HG02840 (cell line): ENCODE results near the gene FRMPD4.

Experiments used
- ATAC-seq: cut with Tn5 transposase; IDR thresholded peaks from one replicate; pipeline ENCODE4 v1.9.1; 2021; ENCODE audit warnings: mild to moderate bottlenecking, moderate library complexity, moderate number of reproducible peaks; ENCODE audit not compliant: unreplicated experiment, low FRiP score

Gene FRMPD4

DNA sequence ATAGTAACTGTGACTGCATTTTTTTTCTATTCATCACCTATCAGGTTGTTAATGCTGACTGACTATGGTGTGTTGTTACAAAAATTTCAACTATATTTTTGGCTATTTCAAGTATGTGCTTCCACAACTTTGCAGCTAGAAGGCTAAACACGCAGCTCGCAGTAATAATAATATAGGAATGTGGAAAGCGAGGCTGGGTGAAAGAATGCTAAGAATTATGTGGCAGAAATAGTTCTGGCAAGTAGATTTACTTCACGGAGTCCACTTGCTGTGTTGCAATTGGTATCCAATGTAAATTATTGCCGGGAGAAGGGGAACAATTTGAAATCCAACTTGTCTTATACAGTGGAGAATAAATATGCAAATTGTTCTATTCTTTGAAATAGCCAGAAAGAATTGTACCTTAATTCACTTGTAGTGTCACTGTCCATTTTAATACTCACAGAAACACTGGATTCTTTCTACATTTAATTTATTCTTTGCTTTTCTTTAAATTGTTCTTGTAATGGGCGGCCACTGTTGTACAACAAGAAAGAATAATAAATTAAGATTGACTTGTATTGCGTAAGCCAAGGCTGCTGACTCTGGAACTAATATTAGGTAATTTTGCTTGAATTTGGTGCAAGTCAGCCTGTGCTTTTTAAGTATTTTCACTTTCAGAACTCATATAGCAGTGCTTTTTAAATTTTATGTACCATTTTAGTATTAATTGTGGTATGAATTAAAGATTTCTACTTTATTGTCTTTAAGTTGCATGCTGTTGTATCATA lies 154.9 kb downstream of the FRMPD4 start:
- no peak for ATAC-seq

DNA sequence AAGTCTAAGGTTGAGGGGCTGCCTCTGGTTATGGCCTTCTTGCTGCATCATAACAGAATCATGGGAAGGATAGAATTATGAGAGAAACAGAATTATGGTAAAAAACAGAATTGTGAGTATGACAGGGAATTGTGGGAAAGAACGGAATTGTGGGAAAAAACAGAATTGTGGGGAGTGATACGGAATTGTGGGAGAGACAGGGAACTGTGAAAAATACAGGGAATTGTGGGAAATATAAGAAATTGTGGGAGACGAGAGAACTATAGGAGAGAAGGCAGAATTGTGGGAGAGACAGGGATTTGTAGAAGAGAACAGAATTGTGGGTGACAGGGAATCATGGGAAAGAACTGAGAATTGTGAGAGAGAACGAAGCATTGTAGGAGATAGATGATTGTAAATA lies 159.1 kb downstream of the FRMPD4 start:
- ATAC-seq: no peak

DNA sequence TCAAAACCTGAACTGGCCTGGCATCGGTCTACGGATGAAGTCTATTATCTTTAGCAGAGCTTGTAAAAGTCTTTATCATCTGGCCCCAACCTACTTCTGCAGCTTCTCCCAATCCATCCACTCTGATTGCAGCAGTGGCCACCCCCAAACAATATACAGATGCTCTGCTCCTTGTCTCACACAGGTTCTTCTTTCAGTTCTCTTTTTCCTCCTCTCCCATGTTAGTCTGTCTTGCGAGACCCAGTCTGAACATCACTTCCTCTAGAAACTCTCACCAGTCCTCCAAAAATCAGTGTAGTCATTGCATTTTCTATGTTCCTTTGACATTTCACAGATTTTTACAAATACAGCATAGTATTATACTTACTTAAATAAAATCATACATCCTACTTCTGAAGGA lies 163.0 kb downstream of the FRMPD4 start:
- ATAC-seq: no peak

DNA sequence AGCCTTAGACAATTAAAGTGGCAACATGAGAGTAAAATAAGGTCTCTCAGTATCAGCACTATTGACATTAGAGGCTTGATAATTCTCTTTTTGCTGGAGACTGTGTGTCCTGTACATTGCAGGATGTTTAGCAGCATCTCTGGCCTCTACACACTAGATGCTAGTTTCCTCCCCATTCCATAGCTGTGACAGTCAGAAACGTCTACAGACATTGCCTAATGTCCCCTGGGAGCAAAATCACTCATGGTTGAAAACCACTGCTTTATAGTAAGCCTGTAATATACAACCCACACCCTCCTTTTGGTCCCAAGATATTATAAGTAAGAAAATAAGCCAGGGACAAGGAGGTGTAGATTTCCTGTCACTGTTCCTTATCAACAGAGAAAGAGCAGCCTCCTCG lies 166.0 kb downstream of the FRMPD4 start:
- ATAC-seq: no peak

DNA sequence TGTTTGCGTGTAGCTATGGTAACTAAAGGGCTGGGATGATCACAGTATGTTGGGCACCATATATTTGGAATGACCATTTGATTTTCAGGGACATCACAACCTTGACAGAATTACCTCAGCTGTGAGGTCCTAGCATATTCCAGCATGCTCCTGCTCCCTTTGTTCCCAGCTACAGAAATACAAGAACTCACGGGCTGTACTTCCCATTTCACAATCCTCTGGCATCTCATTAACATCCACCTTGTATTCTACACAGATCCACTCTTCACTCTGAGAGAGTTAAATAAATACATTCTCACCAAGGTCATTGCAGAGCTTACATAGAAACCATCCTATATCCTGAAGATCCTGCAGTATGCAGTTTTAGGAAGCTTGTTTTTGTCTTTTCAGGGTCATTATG lies 169.7 kb downstream of the FRMPD4 start:
- ATAC-seq: no peak

DNA sequence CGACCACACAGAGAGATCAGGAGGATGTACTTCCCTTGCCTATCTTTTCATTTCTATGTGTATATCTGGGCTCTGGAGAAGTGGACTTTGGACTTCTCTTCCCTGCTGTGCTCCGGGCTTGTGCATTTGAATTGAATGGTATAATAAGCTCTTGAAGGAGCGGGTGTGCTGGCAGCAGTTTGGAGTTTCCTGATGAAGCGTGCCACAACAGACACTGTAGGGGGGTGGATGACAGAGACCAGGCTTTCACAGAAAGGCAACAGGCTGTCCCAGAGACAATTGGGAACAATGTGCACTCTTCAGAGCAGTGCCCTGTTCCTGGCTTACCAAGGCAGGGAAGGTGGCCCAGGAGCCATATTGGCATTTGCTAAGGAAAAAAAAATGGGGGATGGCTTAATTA lies 170.1 kb downstream of the FRMPD4 start:
- no peak for ATAC-seq

DNA sequence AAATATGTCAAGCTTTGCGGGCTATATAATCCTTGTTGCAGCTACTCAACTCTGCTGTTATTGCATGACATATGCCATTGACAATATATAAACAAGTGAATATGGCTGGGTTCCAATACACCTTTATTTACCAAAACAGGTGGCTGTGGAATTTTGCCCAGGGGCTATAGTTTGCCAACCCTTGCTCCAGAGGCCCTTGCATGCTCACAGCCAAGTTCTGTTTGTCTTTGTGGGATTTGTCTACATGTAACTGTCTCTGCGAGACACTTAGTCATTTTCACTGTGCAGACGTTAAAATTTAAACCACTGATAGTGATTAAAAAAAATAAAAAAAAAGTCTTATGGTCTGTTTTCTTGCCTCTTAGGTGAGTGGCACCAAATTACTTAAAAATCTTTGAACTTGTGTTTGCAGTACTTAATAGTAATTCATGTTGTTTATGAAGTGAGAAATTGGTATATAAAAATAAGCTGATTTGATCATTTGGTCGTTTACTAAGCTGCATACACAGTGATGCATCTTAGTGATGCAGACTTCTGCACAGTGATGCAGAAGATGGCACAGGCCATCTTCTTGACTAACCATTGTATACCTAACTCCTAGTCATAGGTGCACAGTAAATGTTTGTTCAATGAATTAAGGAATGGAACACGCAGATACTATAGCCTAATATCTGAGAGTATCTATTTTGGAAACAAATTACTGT lies 170.9 kb downstream of the FRMPD4 start:
- no peak for ATAC-seq

DNA sequence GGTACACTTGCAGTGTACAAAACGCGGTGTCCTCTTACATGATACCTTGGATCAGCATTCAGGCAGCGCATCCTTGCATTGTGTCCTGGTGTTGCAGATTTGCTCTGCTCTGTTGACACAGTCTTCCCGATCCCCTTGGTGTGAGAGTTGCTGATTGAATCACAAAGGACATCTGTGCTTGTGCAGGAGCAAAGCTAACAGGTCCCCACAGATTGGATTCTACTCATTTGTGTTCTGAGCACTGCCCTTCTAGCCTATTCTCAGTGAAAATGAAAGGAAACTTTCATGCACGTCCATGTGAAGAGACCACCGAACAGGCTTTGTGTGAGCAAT lies 171.4 kb downstream of the FRMPD4 start:
- no peak for ATAC-seq

DNA sequence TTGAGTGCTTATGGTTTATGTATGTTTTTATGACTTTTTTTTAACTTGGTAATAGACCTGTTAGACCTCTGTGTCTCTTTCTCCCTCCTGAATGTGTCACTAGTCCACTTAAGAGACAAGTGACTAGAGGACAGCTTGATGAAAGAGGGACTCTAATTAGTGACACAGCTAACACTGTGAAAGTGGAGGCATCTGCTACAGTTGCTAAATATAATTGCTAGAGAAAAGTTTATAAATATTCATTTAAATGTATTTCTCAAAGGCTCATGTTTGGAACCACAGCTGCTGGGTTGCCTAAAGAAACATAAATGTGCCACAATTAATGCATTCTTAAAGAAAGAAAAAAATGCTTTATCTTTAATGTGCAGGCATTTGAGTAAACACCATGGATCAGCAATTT lies 176.4 kb downstream of the FRMPD4 start:
- ATAC-seq: no peak

DNA sequence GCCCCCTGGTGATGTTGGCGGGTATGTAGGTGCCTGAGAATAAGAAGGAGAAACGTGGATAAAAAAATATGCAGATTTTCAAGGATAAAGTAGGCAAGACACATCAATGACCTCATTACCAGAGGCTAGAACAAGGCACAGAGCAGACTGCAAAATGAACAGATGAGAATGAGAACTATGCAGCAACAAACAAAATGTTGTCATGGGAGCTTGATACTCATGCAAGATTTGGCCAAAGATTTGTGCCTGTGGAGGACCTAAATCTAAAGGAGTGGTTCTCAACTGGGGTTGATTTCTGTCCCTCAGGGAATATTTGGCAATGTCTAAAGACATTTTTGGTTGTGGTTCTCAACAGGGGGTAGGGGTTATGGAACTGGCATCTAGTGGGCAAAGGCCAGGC lies 177.3 kb downstream of the FRMPD4 start:
- ATAC-seq: no peak

DNA sequence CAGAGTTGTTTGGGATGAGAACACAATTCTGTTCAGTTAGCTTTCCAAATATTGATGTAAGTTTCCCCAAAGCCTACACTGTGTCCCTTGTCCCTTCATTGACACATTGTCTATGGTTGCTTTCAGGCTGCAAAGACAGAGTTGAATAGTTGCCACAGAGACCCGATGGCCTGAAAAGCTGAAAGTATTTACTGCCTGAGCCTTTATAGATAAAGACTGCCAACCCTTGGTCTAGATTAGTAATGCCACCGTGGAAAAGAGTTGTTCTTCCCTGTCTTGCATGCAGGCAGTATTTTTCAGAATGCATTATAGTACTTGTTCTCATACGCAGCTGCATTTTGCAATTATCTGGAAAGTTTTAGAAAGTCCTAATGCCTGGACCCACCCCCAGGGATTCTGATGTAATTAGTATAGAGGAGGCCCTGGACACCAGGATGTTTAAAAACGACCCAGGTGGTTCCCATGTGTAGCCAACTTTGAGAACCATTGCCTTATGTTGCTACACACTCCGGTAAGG lies 180.8 kb downstream of the FRMPD4 start:
- no peak for ATAC-seq

DNA sequence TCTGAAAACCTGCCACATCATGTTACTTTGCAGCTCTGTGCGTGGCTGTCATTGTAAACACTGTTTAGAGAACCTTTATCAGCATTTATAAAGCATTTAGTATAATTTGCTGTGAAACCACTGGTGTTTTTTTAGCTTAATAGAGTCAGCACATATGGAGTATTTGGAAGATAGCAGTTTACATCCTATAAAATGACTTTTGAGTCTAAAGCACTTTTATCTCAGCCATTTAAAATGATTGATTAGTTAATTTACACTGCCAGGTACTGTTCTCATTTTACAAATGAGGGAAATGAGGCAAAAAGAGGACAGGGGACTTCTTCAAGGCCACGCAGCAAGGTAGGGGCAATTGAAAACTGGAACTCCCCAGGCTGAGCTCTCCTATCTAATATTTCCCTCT lies 181.7 kb downstream of the FRMPD4 start:
- no peak for ATAC-seq

DNA sequence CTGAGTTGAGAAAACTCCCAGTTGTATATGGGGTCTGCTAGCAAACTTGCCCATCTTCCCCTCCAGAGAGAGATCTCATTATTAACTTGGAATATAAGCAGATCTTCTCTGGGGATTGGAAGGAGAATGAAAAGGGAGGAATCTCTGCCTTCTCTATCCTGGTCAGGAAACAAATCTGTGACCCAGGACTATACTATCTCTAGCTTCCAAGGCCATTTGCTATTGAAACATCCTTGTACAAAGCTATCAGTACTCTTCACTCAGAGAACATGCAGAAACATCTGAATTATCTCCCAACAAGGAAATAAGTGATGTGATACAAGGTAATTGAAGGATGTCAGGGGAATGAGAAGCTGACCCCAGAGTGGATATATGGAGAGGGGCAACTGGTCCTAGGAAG lies 183.8 kb downstream of the FRMPD4 start:
- no peak for ATAC-seq

DNA sequence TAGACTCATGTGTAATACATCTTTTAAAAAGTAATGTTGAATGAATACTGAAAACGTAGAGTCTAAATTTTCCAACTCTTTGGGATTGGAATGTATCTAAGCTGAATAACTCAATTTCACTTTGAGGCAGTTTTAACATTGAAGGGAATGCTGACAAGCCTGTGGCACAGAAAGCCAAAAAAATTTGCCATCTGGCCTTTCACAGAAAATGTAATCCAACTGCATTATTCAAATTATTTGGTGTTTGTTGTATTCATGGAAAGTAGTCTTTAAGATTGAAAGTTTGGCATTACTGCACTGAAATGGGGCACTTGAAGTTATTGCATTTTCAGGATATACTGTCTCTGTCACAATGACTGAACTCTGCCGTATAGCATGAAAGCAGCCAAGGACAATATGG lies 186.9 kb downstream of the FRMPD4 start:
- ATAC-seq: no peak

DNA sequence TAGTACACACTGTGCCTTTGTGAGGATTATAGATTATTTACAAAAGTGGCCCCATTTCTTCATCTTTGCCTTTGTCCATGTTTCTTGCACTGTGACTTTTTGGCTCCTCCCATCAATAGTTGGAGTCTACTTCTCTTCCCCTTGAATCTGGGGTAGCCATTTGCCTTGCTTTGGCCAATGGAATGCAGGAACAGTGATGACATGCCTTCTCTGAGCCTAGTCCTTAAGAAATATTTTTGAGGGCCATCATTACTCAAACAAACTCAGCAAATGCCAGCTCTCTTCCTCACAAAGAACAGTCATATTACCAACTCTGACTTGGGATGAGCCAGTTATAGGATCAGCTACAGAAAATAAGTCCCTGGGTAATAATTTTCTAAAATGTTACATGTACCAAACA lies 189.6 kb downstream of the FRMPD4 start:
- no peak for ATAC-seq

DNA sequence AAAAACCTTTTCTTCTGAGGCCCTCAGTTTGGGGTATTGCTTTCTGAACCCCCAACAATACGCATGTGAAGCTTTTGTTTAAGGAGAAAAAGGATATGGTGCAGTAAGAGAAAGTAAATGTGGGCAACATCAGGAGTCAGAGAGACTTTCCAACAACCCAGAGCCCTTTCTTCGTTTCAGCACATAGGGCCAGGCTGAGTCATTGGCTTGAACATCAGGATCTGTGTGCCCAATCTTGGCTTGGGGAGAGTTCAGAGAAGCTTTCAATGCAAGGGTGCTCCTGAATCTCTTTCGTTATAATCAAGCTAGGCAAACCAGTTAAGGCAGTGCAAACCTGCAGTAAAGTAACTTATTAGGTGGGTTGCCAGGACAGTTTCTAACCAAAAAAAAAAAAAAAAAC lies 191.2 kb downstream of the FRMPD4 start:
- no peak for ATAC-seq

DNA sequence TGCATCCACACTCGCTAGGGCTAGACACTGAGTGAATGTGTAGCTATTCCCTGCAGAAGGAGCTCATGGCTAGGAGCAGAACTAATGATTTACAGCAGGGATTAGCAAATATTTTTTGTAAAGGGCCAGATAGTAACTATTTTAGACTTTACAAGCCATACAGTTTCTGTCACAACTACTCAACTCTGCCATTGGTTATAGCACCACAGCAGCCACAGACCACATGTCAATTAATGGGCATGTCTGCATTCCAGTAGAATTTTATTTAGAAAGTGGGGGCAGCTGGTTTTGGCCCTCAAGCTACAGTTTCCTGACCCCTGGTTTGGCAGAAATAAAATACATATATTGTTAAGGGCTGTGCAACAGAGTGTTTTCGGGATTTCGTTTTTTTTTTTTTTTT lies 192.6 kb downstream of the FRMPD4 start:
- ATAC-seq: no peak

DNA sequence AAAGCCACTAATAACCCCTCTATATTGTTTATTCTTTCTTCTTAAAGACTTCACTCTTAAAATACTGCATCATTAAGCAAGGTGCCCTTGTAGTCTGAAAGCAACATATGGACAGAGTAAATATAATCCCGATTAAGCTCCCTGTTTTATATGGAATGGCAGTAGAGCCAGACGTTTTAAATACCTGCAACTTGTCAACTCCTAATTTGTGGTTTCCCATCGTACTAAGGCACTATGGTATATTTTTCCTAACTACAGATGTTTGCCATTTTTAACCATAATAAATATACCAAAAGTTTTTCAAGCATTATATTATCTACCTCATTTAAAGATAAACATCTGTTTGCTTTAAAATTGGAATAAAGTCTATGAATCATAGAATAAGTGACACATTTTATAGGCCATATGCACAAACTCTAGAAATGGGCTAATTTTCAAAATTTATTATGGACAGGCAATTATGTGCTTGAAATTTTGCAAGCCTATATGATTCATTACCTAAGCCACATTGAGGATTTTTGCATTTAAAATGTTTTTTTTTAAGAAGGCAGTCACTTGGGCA lies 194.6 kb downstream of the FRMPD4 start:
- ATAC-seq: no peak

DNA sequence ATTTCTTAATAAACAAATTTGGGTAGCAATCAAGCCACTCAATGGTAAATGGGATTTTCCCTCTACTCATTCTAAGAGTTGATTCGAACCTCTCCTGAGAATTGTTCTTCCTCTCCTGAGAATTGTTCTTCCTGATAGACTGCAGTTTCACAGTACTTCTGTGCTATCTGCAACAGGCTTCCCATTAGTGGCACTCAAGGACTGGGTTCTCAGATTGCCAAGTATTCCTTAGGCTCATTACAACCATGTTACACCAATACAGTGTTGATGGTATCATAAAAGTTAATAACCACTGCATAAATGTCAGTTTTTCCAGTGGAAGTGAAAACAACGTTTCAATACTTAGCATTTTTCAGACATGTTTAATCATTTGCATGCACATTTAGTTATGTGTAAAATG lies 201.6 kb downstream of the FRMPD4 start:
- ATAC-seq: no peak

DNA sequence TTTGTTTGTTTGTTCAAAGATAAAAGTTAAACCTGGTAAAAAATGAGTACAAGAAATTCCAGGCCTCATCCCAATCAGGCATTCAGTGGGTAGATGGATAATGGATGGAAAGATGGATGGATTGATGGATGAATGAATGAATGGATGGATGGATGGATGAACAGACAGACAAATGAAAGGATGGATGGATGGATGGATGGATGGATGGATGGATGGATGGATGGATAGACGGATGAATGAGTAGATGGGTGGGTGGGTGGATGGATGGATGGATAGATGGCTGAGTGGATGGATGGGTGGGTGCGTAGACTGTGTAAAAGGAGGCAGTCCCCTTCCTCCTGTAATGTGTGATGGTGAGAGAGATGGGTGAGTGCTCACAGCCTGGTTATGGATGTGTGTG lies 206.7 kb downstream of the FRMPD4 start:
- no peak for ATAC-seq

DNA sequence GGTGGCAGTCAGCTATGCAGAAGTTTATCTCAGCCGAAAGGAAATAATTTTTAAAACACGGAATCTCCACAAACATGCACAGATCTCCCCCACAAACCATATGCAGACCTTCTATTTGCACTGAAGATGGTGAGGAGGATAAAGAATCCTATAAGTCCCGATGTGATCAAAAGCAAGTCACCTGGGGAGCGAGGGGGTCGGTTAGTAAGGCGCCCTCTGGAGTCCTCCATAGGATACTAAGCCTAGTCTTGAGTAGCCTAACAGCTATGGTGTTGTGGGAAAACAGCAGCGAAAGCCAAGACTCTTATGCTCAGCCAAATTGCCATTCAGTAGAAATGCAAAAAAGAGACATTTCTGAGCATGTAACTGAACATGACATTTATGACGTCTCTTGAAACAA lies 210.9 kb downstream of the FRMPD4 start:
- no peak for ATAC-seq

DNA sequence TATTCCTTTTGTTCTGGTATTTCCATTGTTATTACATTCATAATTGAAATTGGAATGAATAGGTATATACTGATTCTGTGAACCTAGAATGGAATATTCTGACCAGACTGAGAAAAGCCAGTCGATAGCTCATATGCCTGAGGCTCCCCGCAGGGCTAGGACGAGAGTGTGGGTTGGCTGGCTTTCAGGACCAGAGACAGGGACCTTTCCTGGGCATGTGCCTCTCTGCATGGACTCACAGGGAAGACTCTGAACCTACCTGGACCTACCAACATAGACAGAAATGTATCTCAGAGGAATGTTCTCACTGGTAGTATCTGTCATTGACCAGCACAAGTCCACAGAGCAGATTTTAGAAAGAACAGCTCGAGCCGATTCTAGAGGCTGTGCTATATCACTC lies 214.6 kb downstream of the FRMPD4 start:
- no peak for ATAC-seq
